ENCODE data around the gene IL20RB.
"Not testable (repeated sequence)": the region's sequence is repeated elsewhere in the genome, so short reads cannot be mapped to it uniquely, and the experiment has no call there.

IL20RB gene

GRCh38 chr3:136947477-136947876 is 10.3 kb upstream of the IL20RB start:
- DNase-seq: no peak

DNA sequence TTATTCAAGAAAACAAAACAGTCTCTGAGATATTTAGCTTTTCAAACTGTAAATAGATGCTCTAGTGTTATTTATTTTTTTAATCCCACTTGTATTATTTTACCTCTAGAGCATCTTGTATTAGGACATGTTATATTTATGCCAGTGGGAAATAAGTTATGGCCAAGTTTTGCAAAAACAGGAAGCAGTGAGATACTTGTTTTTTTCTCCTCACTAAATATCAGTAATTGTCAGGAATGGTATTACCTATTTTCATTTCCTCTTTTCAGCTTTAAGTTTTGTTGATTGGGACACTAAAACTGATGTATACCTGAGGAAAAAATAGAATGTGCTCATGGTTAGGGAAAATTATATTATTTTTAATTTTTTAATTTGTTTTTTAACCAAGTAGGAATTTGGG is 8.6 kb upstream of the IL20RB start:
- DNase-seq: no peak

- no peak for DNase-seq
Measured at GRCh38 chr3:136949708-136950107, 8.1 kb upstream of the IL20RB start.

DNA sequence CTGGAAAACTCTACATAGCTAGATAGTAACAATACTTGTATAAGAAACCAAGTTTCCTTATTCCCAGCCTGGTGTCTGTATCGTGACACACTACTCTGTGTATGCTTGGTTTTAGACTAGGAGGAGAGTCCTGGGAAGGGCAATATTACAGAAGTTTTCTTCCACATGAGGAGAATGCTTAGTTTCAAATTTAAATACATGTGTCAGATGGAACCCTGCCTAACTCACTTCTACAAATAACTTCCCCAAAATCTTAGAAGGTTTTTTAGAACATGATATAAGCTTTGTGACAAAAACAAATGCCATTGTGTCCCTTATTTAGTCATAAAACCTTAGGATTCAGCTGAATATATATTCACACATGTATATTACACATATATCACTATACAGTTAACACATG is 7.2 kb upstream of the IL20RB start:
- DNase-seq: no peak

GRCh38 chr3:136952292-136952691 is 5.5 kb upstream of the IL20RB start:
- no peak for DNase-seq

- no peak for DNase-seq
Measured at GRCh38 chr3:136954251-136954650, 3.5 kb upstream of the IL20RB start.

GRCh38 chr3:136954980-136955780 is 2.6 kb upstream of the IL20RB start:
- DNase-seq: no peak

DNA sequence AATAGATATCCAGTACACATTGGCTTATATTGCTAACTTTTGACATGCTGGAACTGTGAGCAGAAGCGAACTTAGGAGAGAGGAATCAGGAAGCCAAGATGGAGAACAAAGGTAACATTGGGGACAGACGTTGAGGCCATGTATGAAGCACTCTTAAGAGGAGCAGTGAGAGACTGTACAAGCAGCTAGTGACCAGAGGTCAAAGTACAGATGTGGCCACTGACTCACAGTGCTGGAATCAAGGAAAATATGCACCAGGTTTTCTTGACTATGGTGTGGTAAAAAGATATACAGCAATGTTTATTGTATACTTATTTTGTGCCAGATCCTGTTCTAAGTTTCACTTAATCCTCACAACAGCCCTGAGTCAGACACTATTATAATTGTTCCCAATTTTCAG is 2.0 kb upstream of the IL20RB start:
- no peak for DNase-seq

DNA sequence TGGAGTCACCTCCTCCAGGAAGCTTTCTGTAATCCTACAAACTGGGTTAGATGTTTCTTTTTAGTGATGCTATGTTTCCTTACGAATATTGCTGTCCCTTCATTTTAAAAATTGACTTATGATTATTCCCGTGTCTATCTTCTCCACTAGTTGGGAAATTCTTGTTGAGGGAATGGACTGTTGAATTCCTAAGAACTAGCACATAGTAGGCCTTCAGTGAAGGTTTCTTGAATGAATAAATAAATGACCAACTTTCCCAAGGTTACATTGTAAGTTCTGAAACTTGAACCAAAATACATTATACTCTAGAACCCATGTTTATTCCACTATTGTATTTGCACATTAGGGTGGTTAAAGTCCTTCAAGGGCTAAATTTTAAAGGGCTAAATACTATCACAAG is 812 bp upstream of the IL20RB start:
- DNase-seq: no peak

GRCh38 chr3:136958939-136959338 is 1.2 kb downstream of the IL20RB start:
- DNase-seq: no peak

DNA sequence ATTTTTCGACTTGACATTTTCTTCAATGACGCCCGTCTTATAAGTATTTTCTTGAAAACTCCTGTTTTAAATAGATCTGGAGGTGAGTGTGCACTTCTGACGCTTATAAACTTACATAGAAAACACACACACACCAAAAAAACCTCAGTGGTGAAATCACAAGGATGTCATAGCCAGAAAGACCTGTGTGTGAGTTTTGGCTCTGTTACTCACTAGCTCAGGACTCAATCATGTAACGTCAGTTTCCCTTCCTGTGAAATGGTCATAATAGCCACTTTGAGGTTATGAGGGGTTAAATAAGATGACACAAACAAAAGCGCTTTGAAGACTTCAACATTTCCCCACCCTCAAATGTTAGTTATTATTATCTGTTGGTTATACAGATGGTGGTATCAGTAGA is 1.8 kb downstream of the IL20RB start:
- no peak for DNase-seq

- no peak for DNase-seq
Measured at GRCh38 chr3:136960838-136961836, 3.4 kb downstream of the IL20RB start.

DNA sequence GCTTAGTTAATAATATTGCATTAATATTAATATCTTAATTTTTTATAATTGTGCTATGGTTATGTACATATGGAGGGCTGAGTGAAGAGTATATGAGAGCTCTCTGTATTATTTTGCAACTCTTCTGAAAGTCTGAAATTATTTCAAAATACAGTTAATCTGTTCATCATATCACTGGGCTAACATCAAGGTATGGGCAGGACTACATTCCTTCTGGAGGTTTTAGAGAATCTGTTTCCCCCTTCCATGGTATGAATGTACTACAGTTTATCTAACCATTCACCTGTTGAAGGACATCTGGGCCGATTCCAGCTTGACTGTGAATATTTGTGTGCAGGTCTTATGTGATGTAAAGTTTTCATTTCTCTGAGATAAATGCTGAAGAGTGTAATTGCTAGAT is 5.1 kb downstream of the IL20RB start:
- no peak for DNase-seq

DNA sequence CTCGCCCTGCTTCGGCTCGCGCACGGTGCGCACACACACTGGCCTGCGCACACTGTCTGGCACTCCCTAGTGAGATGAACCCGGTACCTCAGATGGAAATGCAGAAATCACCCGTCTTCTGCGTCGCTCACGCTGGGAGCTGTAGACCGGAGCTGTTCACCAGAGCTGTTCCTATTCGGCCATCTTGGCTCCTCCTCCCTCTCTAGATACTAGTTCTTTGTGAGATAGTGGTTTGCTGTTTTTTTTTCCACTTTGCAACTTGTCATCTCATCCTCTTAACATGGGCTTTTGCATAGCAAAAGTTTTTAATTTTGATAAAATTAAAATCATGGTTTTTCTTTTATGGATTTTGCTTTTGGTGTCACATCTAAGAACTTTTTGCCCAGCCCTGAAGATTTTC is 11.8 kb downstream of the IL20RB start:
- DNase-seq: not testable (repeated sequence)

DNA sequence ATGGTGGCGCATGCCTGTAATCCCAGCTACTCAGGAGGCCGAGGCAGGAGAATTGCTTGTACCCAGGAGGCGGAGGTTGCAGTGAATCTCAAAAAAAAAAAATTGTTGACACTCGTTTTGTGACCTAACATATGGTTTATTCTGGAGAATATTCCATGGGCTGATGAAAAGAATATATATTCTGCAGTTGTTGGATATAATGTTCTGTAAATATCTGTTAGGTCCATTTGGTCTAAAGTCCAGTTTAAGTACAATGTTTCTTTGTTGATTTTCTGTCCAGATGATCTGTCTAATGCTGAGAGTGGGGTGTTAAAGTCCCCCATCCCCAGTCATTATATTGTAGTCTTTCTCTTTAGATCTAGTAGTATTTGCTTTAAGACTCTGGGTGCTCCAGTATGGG is 15.6 kb downstream of the IL20RB start:
- no peak for DNase-seq

DNA sequence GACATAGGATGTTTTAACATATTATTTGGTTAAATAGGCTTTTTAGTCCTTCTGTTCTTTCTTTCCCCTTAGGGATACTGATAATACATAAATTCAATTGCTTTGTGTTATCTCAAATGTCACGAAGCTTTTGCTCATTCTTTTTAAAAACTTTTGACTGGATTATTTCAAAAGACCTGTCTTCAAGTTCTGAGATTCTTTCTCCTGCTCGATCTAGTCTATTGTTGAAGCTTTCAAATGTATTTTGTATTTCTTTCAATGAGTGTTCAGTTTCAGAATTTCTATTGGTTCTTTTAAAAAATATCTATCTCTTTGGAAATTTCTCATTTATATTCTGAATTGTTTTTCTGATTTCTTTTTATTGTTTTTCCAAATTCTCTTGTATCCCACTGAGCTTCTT is 16.9 kb downstream of the IL20RB start:
- DNase-seq: no peak

- no peak for DNase-seq
Measured at GRCh38 chr3:136979204-136979603, 21.4 kb downstream of the IL20RB start.

DNA sequence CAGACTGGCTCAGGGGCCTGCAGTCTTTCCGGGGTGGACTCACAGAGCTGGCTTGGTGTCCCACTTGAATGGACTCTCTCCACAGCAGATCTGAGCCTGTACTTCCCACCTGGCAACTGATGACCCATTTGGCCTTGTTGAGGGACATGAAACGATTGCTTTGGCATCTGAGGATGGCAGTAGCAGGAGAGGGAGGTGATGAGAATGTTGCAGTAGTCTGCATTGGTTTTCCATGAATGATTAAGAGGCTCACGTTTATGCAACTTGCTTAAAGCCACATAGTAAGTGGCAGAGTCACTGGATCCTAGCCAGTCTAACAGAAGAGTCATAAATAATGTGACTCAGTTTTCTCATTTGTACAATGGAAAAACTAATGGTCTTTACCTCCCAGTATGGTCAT is 21.9 kb downstream of the IL20RB start:
- DNase-seq: no peak

- no peak for DNase-seq
Measured at GRCh38 chr3:136982033-136982432, 24.2 kb downstream of the IL20RB start.

DNA sequence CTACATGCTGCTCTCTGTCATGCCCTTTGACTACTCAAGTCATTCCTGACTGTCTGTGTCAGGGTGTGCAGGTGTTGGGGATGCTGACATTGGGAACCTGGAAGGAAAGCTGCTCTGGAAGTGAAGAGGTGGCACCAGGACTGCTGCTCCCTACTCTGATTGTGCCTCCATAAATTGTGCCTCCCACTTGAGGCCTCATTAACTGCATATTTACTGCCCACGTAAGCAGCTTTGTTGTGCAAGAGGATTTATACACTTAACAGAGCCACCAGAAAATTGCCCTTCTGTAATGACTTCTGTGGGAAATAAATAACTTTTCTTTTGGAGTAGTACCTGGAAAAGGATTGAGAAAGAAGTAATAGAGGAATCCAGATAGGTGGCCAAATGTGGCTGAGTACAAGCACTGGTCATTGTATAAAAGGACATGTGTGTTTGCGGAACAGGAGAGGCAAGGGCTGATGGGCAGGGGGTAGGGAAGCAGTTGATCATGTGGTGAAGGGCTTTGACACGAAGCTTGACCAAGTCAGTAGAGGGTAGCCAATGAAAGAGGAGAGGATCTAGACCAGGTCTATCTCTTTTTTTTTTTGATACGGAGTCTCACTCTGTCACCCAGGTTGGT is 24.8 kb downstream of the IL20RB start:
- DNase-seq: no peak

- no peak for DNase-seq
Measured at GRCh38 chr3:136984837-136985236, 27.1 kb downstream of the IL20RB start.

DNA sequence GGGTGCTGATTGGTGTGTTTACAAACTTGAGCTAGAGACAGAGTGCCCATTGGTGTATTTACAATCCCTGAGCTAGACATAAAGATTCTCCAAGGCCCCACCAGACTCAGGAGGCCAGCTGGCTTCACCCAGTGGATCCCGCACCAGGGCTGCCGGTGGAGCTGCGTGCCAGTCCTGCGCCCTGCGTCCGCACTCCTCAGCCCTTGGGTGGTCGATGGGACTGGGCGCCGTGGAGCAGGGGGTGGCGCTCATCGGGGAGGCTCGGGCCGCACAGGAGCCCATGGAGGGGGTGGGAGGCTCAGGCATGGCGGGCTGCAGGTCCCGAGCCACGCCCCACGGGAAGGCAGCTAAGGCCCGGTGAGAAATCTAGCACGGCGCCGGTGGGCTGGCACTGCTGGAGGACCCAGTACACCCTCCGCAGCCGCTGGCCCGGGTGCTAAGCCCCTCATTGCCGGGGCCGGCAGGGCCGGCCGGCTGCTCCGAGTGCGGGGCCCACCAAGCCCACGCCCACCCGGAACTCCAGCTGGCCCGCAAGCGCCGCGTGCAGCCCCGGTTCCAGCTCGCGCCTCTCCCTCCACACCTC is 29.7 kb downstream of the IL20RB start:
- DNase-seq: not testable (repeated sequence)

DNA sequence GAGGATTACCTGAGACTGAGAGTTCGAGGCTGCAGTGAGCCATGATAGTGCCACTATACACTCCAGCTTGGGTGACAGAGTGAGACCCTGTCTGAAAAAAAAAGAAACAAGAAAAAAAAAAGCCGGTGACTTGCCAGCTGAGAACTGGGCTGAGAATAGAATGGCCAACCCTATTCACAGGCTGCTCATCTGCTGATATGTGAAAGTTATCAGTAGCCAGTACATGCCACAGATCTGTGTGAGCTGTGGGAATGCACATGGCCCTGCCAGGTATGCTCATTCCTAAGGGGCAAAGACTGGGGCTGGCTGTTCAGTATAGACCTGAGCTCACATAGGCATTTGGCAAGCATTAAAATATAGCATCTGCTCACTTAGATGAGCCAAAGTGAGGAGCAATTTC is 30.9 kb downstream of the IL20RB start:
- no peak for DNase-seq
